SU-DHL-6 (cell line): ENCODE data around the gene CA7.

Experiments
- EZH2phosphoT487 ChIP-seq: fragments of 200-600 bp; sonication (generic), shearing (Covaris generic); conservative IDR thresholded peaks from 2 replicates; pipeline ENCODE4 v1.6.1; 2018; ENCODE audit warnings: mild to moderate bottlenecking, antibody characterized with exemption, low read length, moderate library complexity, mixed read lengths
- TF ChIP-seq, protein P1 (sequence below): fragments of 200-600 bp; sonication (generic); IDR thresholded peaks from one replicate; pipeline ENCODE4 v1.5.1; 2017; ENCODE audit warnings: antibody characterized with exemption, mild to moderate bottlenecking, low read length, moderate library complexity; ENCODE audit not compliant: insufficient read depth, poor library complexity, severe bottlenecking

DNA sequence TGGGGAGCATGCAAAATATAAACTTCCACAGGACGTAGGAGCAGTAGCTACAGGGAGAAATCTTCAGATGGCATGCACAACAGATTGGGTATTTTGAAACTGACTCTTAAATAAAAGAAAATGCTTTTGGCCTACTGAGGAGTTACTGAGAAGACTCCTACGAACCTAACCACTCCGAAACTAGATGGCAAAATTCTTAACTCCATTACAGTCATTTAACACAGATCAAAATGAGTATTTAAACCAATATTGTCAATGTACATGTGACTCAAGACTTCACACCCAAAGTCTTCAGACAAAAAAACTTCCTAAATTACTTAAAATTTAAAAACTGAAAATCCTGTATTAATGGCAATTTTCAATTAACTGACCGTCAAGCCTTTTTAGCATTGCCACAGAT is 34.4 kb upstream of the CA7 start:
- TF ChIP-seq, protein P1, sequence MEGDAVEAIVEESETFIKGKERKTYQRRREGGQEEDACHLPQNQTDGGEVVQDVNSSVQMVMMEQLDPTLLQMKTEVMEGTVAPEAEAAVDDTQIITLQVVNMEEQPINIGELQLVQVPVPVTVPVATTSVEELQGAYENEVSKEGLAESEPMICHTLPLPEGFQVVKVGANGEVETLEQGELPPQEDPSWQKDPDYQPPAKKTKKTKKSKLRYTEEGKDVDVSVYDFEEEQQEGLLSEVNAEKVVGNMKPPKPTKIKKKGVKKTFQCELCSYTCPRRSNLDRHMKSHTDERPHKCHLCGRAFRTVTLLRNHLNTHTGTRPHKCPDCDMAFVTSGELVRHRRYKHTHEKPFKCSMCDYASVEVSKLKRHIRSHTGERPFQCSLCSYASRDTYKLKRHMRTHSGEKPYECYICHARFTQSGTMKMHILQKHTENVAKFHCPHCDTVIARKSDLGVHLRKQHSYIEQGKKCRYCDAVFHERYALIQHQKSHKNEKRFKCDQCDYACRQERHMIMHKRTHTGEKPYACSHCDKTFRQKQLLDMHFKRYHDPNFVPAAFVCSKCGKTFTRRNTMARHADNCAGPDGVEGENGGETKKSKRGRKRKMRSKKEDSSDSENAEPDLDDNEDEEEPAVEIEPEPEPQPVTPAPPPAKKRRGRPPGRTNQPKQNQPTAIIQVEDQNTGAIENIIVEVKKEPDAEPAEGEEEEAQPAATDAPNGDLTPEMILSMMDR: no peak
- TF ChIP-seq EZH2phosphoT487: no peak
